Keratinocyte (primary cell): ENCODE data around the gene FAM78A. TPM values are rescaled to one million over a fixed set of nuclear protein-coding genes. Genes with fewer than 3 reads are reported as not detected.

Experiments used
- DNase-seq: peaks from one replicate; pipeline ENCODE4 v3.0.0-alpha.2; 2011; ENCODE audit warnings: low read depth, missing footprints, low spot score
- FAIRE-seq: peaks from 2 replicates; lab custom pipeline; 2011; peaks lifted over from hg19 to GRCh38; lab: Jason Lieb, UNC
- H2AFZ ChIP-seq: 2 replicates; pipeline ENCODE4 v1.6.0; 2012; ENCODE audit warnings: low read length, control low read depth, inconsistent platforms; ENCODE audit not compliant: control insufficient read depth
- H3K27ac ChIP-seq: 2 replicates; pipeline ENCODE4 v1.5.1; 2011; ENCODE audit warnings: low read length; ENCODE audit not compliant: control insufficient read depth, insufficient read depth
- H3K27me3 ChIP-seq: 3 replicates; pipeline ENCODE4 v1.6.0; 2011; ENCODE audit warnings: low read length; ENCODE audit not compliant: control insufficient read depth, insufficient read depth; ENCODE audit errors: extremely low read depth
- H3K36me3 ChIP-seq, 2 experiments: 2 replicates in 1 of 2; 3 replicates in 1 of 2; pipeline ENCODE4 v1.5.1; 2011; ENCODE audit warnings: low read length in 2 of 2, mild to moderate bottlenecking in 1 of 2; ENCODE audit not compliant: control insufficient read depth in 2 of 2, insufficient read depth in 2 of 2; ENCODE audit errors: extremely low read depth in 1 of 2
- H3K4me1 ChIP-seq: 3 replicates; pipeline ENCODE4 v1.5.1; 2011; ENCODE audit warnings: low read length; ENCODE audit not compliant: control insufficient read depth, insufficient read depth; ENCODE audit errors: extremely low read depth
- H3K4me2 ChIP-seq: 3 replicates; pipeline ENCODE4 v1.6.0; 2011; ENCODE audit warnings: low read depth, low read length; ENCODE audit not compliant: control insufficient read depth, insufficient read depth; ENCODE audit errors: extremely low read depth
- H3K4me3 ChIP-seq, 3 experiments: fragments of 200-600 bp in 1 of 3; sonication (generic) in 1 of 3; 2 replicates in 2 of 3; 3 replicates in 1 of 3; pipeline ENCODE4 v1.5.1; 2011 to 2016; ENCODE audit warnings: low read length in 3 of 3, mild to moderate bottlenecking in 3 of 3, control low read depth in 2 of 3, inconsistent platforms in 1 of 3, low read depth in 1 of 3, mixed read lengths in 1 of 3, mixed run types in 1 of 3, moderate library complexity in 1 of 3; ENCODE audit not compliant: control insufficient read depth in 2 of 3, insufficient read depth in 2 of 3; ENCODE audit errors: extremely low read depth in 1 of 3
- H3K79me2 ChIP-seq: 2 replicates; pipeline ENCODE4 v1.6.0; 2012; ENCODE audit warnings: low read length; ENCODE audit not compliant: control insufficient read depth, insufficient read depth
- H3K9ac ChIP-seq: 3 replicates; pipeline ENCODE4 v1.6.0; 2011; ENCODE audit warnings: low read length; ENCODE audit not compliant: control insufficient read depth, insufficient read depth; ENCODE audit errors: extremely low read depth
- H3K9me1 ChIP-seq: 3 replicates; pipeline ENCODE4 v1.6.0; 2011; ENCODE audit warnings: low read length; ENCODE audit not compliant: control insufficient read depth, insufficient read depth; ENCODE audit errors: extremely low read depth
- H3K9me3 ChIP-seq: 2 replicates; pipeline ENCODE4 v1.5.1; 2012; ENCODE audit warnings: low read depth, low read length; ENCODE audit not compliant: control insufficient read depth
- H4K20me1 ChIP-seq: 3 replicates; pipeline ENCODE4 v1.6.0; 2011; ENCODE audit warnings: low read length; ENCODE audit not compliant: control insufficient read depth, insufficient read depth; ENCODE audit errors: extremely low read depth
- EZH2 ChIP-seq: IDR thresholded peaks from one replicate; pipeline ENCODE4 v1.6.1; 2012; ENCODE audit warnings: inconsistent platforms, mild to moderate bottlenecking, low read length, moderate library complexity
- dilution Hi-C: fragments of 300-500 bp; cut with MboI; formaldehyde crosslinking; loops from one replicate; pipeline ENCODE4 v1.7.0; 2020; ENCODE audit warnings: low sequenced_read_pairs; ENCODE audit not compliant: extremely low pct_ligation_motif_present
- polyA plus RNA-seq, 5 experiments: library from polyadenylated mRNA; depleted of rRNA in 3 of 5; stranded (reverse) in 3 of 5; stranded (forward) in 1 of 5; unstranded in 1 of 5; fragments of >200 nt; gene quantifications; 1 replicate in 1 of 5; 2 replicates in 3 of 5; 3 replicates in 1 of 5; pipeline versions ENCODE4 v1.2.1 to v1.2.3, GENCODE V29; 2011 to 2012; ENCODE audit warnings: missing spikeins in 2 of 5, low read depth in 1 of 5, low replicate concordance in 1 of 5
- TF ChIP-seq, protein P1 (sequence below), 3 experiments: IDR thresholded peaks in 1 of 3; conservative IDR thresholded peaks in 1 of 3; optimal IDR thresholded peaks in 1 of 3; 2 replicates in 2 of 3; 3 replicates in 1 of 3; pipeline versions ENCODE3 to v1.5.1; 2011; ENCODE audit warnings: low read length in 3 of 3, mild to moderate bottlenecking in 3 of 3, moderate library complexity in 2 of 3, control low read depth in 1 of 3, inconsistent platforms in 1 of 3; ENCODE audit not compliant: insufficient read depth in 2 of 3; ENCODE audit errors: extremely low read depth in 1 of 3

The FAM78A gene
- polyA plus RNA-seq, 1 donor (not counting 4 experiments of a cell fraction or from before 2014, with no cell fraction given), result 0.25 TPM

DNA sequence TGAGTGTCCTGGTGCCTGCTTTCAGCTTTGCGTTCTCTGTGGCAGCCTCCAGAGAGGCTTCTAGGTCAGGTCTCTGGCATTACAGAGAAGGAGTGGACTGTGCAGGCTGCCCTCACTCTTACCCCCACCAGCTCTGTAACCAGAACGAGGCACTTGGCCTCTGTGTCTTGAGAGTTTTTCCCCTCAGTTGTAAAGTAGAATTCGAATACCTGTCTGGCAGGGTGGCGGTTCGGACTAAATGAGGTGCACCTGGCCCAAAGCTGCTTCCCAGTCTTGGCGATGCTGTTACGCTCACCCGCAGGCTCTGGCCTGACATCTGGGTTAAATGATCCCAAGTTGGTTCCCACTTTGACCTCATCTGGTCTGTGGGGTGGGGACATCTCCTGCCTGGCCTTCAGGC lies 40.1 kb downstream of the FAM78A start:
- dilution Hi-C loops, result no loop called here
- Histone ChIP-seq H3K9me3 (no peaks in the 10 kb centered on the region), H3K79me2 (no peaks in the 10 kb centered on the region), H4K20me1 (no peaks in the 10 kb centered on the region), H3K36me3 (peaks cover 12 to 17% of the 10 kb centered on the region in 2 experiments), H2AFZ (no peak overlapping the region), H3K9me1 (no peaks in the 10 kb centered on the region), H3K27ac (no peak overlapping the region), H3K4me2 (no peak overlapping the region), H3K27me3 (no peaks in the 10 kb centered on the region), H3K4me3 (no peak overlapping the region), H3K4me1 (peaks cover 12% of the 10 kb centered on the region), H3K9ac (no peak overlapping the region)
- TF ChIP-seq EZH2, result no peak
- TF ChIP-seq, protein P1, sequence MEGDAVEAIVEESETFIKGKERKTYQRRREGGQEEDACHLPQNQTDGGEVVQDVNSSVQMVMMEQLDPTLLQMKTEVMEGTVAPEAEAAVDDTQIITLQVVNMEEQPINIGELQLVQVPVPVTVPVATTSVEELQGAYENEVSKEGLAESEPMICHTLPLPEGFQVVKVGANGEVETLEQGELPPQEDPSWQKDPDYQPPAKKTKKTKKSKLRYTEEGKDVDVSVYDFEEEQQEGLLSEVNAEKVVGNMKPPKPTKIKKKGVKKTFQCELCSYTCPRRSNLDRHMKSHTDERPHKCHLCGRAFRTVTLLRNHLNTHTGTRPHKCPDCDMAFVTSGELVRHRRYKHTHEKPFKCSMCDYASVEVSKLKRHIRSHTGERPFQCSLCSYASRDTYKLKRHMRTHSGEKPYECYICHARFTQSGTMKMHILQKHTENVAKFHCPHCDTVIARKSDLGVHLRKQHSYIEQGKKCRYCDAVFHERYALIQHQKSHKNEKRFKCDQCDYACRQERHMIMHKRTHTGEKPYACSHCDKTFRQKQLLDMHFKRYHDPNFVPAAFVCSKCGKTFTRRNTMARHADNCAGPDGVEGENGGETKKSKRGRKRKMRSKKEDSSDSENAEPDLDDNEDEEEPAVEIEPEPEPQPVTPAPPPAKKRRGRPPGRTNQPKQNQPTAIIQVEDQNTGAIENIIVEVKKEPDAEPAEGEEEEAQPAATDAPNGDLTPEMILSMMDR (optimal IDR thresholded peaks at IDR 0.05 in 1 of 3, IDR thresholded peaks at IDR 0.05 in 1 of 3, conservative IDR thresholded peaks at IDR 0.05 in 1 of 3; ENCODE audit: extremely low read depth in 1 of 3, insufficient read depth in 2 of 3, low read length in 3 of 3), result no peak
- FAIRE-seq (no peak), DNase-seq (no peak)

DNA sequence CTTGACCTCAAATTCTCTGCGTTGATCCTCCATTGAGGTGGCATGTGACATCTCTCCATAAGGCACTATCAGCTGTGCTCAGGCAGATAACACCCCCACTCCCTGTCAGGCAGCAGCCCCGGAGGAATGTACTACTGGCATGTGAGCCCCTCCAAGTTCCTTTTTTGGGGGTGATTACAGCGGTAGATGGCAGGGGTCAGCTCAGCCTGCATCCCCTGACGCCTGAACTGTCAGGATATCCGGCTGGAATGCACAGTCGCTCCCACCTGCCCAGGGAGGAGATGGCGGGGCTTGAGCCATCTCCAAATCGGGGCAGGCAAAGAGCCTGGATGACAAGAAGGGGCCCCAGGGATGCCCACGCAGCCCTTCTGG lies 40.8 kb downstream of the FAM78A start:
- Histone ChIP-seq H4K20me1 (no peaks in the 10 kb centered on the region), H3K27me3 (no peaks in the 10 kb centered on the region), H3K9me1 (no peaks in the 10 kb centered on the region), H3K79me2 (no peaks in the 10 kb centered on the region), H3K4me2 (no peak overlapping the region), H3K27ac (no peak overlapping the region), H3K36me3 (peaks cover 14 to 19% of the 10 kb centered on the region in 2 experiments), H3K9me3 (no peaks in the 10 kb centered on the region), H3K4me3 (no peak overlapping the region), H2AFZ (no peak overlapping the region), H3K4me1 (peaks cover 12% of the 10 kb centered on the region), H3K9ac (no peak overlapping the region)
- DNase-seq (no peak), FAIRE-seq (no peak)
- no peak for TF ChIP-seq EZH2
- TF ChIP-seq, protein P1 (optimal IDR thresholded peaks at IDR 0.05 in 1 of 3, IDR thresholded peaks at IDR 0.05 in 1 of 3, conservative IDR thresholded peaks at IDR 0.05 in 1 of 3; ENCODE audit: extremely low read depth in 1 of 3, insufficient read depth in 2 of 3, low read length in 3 of 3), result no peak
- dilution Hi-C loops, result no loop called here
